ENCODE data around the gene ATG14. TPM values are rescaled to one million over a fixed set of nuclear protein-coding genes. Genes with fewer than 3 reads are reported as not detected.

The ATG14 gene
- total and polyA plus RNA-seq, 2 of the 13 experiments (the other 11 are each of a cell fraction or from before 2014, with no cell fraction given) = 7.2 to 9.1 TPM

DNA sequence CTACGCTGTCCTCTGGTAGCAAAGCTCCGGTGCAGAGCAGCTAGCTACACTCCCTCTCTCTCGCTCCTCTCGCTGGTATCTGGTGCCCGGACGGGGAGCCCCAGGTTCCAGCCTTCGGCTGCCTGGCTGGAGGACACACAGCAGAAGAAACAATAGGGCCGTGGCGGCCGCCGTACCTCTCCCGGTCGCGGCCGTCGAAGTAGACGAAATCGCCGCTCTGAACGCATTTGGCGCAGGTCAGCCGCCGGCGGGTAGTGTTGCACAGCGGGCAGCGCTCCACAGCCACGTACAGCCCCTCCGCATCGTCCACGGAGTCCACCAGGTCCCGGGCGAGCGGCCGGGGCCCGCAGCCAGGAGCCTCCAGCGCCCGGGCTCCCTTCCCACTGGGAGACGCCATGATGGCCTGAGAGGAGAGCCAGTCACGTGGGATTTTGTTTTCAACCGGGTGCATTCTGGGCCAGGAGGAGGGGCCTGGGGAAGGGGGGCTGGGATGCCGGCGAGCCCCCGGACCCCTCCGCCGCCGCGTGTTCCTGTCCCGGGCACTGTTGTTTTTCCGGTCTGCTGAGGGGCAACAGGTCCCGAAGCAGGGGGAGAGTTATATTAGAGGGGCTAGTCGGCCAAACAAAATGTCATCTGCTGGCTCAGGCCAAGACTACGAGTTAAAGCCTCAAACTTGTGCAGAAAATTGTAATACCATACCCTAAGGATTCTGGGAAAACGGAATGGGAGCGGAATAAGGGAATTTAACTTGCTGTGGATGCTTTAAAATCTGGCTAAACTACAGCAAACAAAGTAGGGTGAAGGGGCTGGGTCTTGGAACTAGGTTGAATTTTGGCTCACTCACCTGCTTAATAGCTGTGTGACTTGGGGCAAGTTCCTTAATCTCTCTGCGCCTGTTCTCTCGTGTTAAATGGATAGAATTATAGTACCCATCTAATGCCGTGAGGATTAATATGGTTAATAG, at the start of gene ATG14 (continued):
- TF ChIP-seq RERE (CRISPR knock-in tag; IDR thresholded peaks at IDR 0.05; ENCODE audit: low read depth) (no peak), MAFG (CRISPR knock-in tag; IDR thresholded peaks at IDR 0.05) (no peak), MTF2 (CRISPR knock-in tag; IDR thresholded peaks at IDR 0.05; ENCODE audit: borderline replicate concordance) (no peak), MYC (CRISPR knock-in tag; IDR thresholded peaks at IDR 0.05; ENCODE audit: borderline replicate concordance) (peak; percentile 90), NPAS2 (CRISPR knock-in tag; IDR thresholded peaks at IDR 0.05; ENCODE audit: borderline replicate concordance) (no peak), ZNF484 (CRISPR knock-in tag; IDR thresholded peaks at IDR 0.05; ENCODE audit: borderline replicate concordance, low read depth) (no peak), ATF4 (CRISPR knock-in tag; IDR thresholded peaks at IDR 0.05) (no peak), ZFP37 (CRISPR knock-in tag; IDR thresholded peaks at IDR 0.05; ENCODE audit: borderline replicate concordance) (no peak), ZNF496 (CRISPR knock-in tag; IDR thresholded peaks at IDR 0.05; ENCODE audit: insufficient replicate concordance) (no peak), NCOA5 (CRISPR knock-in tag; IDR thresholded peaks at IDR 0.05) (no peak), NFE2 (CRISPR knock-in tag; IDR thresholded peaks at IDR 0.05) (no peak), FIP1L1 (IDR thresholded peaks at IDR 0.05; ENCODE audit: borderline replicate concordance, insufficient read depth, low read depth, low read length) (no peak), NR3C1 (CRISPR knock-in tag; IDR thresholded peaks at IDR 0.05) (no peak)
- TF ChIP-seq, protein P1, sequence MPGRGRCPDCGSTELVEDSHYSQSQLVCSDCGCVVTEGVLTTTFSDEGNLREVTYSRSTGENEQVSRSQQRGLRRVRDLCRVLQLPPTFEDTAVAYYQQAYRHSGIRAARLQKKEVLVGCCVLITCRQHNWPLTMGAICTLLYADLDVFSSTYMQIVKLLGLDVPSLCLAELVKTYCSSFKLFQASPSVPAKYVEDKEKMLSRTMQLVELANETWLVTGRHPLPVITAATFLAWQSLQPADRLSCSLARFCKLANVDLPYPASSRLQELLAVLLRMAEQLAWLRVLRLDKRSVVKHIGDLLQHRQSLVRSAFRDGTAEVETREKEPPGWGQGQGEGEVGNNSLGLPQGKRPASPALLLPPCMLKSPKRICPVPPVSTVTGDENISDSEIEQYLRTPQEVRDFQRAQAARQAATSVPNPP (CRISPR knock-in tag; IDR thresholded peaks at IDR 0.05) = no peak
- TF ChIP-seq, protein P2, sequence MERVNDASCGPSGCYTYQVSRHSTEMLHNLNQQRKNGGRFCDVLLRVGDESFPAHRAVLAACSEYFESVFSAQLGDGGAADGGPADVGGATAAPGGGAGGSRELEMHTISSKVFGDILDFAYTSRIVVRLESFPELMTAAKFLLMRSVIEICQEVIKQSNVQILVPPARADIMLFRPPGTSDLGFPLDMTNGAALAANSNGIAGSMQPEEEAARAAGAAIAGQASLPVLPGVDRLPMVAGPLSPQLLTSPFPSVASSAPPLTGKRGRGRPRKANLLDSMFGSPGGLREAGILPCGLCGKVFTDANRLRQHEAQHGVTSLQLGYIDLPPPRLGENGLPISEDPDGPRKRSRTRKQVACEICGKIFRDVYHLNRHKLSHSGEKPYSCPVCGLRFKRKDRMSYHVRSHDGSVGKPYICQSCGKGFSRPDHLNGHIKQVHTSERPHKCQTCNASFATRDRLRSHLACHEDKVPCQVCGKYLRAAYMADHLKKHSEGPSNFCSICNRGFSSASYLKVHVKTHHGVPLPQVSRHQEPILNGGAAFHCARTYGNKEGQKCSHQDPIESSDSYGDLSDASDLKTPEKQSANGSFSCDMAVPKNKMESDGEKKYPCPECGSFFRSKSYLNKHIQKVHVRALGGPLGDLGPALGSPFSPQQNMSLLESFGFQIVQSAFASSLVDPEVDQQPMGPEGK (CRISPR knock-in tag; IDR thresholded peaks at IDR 0.05) = peak; percentile 97
- TF ChIP-seq, protein P3, sequence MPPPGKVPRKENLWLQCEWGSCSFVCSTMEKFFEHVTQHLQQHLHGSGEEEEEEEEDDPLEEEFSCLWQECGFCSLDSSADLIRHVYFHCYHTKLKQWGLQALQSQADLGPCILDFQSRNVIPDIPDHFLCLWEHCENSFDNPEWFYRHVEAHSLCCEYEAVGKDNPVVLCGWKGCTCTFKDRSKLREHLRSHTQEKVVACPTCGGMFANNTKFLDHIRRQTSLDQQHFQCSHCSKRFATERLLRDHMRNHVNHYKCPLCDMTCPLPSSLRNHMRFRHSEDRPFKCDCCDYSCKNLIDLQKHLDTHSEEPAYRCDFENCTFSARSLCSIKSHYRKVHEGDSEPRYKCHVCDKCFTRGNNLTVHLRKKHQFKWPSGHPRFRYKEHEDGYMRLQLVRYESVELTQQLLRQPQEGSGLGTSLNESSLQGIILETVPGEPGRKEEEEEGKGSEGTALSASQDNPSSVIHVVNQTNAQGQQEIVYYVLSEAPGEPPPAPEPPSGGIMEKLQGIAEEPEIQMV (CRISPR knock-in tag; IDR thresholded peaks at IDR 0.05; ENCODE audit: low read depth) = peak; percentile 16; the same call in 1 of the 2 replicates

All from HepG2 (cell line).